ENCODE data around the gene VTI1A.

Gene VTI1A

GRCh38 chr10:112643600-112644264, 196.7 kb downstream of the VTI1A start:
- DNase-seq, result no peak

DNA sequence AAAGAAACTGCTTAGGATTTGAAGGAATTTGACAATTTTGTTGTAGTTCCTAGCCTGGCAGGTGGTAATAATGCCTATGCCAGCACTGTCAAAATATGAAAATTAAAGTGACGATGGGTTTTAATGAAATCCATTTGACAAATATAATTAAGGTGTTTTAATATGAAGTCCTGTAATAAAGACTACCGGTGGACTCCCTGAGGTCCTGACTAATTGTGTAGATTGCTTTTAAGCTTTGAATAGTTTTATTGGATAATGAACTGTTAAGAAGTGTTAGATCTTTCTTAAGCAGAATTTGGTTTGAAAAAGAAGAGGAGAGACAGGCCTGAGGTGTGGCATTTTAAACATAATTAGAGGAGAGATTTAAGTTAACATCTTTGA, 197.2 kb downstream of the VTI1A start:
- DNase-seq, result no peak

DNA sequence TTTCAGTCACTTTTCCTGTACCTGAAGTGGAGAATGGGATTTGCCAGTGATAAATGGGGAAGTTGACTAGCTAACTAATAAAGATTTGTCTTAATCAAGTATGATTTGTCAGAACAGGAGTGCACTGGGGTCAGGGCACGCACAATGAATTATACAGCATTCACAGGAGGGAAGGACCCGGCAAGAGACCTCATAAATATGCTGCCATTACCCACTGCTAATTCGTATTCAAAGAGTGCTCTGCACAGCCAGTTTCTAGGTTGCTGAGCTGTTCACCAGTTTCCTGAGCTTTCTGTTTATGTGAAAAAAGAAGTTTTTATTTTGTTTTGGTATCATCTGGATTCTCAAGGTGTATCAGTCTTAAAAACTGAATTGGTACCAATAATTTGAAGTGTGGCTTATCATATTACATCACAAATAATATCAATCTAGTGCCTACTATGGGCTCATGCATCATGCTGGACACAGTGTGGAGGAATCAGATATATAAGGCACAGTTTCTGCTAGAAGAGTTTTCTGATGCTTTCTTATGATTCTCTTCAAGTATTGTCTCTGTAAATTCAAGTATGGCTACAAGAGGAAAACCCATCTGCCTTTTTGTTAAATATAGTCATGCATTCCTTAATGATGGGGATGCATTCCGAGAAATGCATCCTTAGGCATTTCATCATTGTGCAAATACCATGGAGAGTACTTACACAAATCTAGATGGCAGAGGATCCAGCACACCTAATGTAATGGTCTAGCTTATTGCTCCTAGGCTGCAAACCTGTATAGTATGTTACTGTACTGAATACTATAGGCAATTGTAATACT, 202.2 kb downstream of the VTI1A start:
- DNase-seq, result no peak

- DNase-seq, result no peak
These were observed 202.8 kb downstream of the VTI1A start for GRCh38 chr10:112649822-112650152.

- no peak for DNase-seq
These were observed 203.6 kb downstream of the VTI1A start for GRCh38 chr10:112650588-112651030.

- DNase-seq, result no peak
These were observed 206.2 kb downstream of the VTI1A start for GRCh38 chr10:112653215-112653614.

- no peak for DNase-seq
These were observed 206.8 kb downstream of the VTI1A start for GRCh38 chr10:112653851-112654250.

DNA sequence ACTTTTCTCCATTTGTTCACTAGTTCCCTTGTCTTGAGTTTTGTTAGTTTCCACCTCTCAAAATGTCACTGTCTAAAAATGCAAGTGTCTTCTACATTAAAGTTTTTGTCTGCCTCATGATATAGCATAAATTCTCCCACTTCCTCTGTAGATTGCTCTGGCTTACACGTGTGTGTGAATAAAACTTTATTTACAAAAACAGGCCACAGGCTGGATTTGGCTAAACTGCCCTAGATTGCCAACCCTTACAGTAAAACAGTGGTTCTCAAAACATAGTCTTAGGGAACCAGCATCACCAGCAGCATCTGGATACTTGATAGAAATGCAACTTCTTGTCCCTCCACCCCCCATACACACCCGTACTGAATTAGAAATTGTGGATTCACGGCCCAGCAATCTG, 207.8 kb downstream of the VTI1A start:
- DNase-seq, result no peak

DNA sequence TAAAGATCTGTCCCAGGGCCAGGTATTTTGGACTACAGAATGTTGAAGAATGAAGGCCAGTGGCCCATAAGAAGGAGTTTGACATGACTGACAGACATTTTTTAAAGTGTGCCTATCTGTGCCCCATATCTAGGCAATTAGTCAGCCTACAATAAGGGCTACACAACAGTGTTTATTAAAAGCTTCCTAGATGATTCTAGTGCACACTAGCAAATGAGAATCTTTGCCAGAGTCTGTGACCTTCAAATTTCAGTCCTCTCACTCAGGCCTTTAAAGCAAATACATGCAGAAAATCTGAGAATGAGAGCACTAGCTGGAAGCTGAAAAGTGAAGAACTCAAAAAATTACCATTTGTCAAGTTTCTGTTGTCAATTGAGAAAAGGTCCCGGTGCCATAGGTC, 208.7 kb downstream of the VTI1A start:
- DNase-seq, result no peak

DNA sequence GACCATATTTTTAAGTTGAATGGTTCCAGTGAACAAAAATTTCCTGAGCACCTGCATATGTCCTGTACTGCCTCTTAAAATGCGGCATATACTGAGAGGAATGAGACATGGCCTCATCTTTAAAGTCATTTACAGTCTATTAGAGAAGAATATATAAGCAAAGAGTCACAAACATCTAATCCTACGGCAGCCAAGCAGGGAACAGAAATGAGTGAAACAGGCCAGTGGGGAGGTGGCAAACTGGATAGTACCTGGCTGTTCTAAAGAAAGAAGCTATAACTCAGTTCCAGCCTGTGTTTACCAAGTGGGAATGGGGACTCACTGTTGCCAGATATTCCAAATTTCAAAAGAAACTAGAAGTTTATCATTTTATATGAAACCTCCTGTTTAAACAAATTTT, 211.4 kb downstream of the VTI1A start:
- no peak for DNase-seq

GRCh38 chr10:112658900-112659638, 212.1 kb downstream of the VTI1A start:
- no peak for DNase-seq

DNA sequence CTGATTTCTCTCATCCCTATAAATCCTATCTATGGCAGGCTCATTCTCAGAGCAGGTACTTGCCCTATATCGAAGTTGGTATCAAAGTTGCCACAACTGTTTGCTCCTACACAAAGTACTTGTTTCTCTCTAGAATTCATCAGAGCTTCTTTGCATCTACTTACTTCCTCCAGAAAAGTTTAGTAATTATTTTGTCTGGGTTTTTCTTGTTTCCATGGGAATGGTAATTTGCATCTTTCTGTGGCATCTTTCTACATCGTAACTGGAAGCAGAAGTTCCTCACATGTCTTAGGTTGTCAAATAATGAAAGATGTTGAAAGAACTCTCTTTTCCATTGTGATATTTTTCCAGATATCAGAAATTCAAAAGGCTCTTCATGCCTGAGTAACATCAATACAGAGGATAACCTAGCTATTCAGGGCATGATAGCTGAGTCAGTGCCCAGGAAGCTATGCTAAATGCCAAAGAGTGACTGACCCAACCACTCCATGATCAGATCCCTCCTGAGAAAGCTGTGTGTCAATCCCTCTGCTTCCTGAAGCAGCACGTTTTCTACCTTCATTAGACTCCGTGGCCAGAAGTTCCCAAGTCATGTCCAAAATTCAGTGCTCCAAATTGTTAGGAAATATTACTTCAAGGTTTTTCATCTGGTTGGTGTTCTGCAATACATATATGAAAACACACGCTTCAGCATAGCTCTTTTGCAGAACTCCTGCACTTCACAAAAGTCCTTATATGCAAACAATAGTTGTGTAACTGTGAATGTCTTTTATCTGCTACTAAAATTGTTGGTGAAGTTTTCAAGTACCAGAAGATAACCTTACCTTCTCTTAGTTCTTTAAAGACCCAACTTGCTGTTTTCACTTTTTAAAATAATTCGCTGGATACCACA, 216.5 kb downstream of the VTI1A start:
- no peak for DNase-seq

- no peak for DNase-seq
These were observed 219.1 kb downstream of the VTI1A start for GRCh38 chr10:112666094-112666493.

- DNase-seq, result no peak
These were observed 223.0 kb downstream of the VTI1A start for GRCh38 chr10:112669989-112670388.

GRCh38 chr10:112671743-112672142, 224.7 kb downstream of the VTI1A start:
- no peak for DNase-seq

DNA sequence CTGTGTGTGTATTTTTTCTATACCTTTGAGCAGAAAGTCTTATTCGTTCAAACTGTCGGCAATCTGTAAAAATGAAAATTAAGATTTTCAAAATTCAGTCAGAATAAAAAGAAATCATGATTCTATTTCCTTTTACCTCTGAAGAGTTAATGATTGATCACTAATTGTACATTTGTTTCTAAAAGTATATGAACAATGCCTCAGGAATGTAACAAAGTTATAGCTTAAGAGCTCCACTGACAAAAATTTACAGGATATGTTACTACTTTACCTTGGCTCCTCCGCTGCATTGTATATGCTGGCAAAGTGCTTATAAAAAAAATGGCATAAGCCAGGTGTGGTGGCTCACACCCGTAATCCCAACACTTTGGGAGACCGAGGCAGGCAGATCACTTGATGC, 225.7 kb downstream of the VTI1A start:
- DNase-seq, result no peak

DNA sequence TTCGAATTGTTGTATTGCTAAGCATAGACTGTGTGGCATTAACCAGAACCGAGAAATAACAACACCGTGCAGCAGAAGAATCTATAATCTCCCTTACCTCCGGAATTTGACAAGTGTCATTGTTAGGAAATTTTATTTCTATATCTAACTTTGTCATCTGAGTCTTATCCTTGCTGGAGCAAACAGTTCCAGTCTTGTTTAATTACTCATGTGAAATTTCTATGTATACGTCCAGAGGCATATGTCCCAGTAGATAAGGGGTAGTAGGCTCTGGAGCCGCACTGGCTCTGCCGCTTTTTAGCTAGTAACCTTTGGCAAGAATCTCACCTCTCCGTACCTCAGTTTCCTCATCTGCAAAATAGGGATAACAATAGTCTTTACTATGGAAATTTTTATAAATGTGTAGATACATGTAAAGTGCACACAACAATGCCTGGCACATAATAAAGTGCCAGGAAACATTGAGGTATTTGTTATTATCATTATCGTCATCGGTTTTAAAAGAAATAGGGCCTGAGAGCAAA, 228.6 kb downstream of the VTI1A start:
- DNase-seq, result no peak

DNA sequence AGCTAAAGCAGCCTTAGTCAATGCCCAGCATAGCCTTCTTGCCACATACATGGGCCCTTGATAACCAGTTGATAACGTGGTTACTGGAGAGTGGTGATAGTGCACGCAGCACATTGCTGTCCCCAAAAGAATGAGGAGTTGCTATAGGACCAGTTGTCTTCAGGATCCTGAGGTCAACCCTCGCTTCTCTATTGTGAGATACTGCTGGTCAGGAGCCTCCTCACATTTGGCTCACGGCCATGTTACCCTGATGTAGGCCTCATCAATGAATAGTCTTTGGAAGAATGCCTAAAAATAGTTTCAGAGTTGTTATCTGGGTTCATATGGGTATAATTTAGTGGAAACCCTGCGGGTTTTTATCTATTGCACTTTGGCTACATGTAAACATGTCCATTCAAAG, 230.7 kb downstream of the VTI1A start:
- no peak for DNase-seq

GRCh38 chr10:112678581-112678980, 231.6 kb downstream of the VTI1A start:
- no peak for DNase-seq

DNA sequence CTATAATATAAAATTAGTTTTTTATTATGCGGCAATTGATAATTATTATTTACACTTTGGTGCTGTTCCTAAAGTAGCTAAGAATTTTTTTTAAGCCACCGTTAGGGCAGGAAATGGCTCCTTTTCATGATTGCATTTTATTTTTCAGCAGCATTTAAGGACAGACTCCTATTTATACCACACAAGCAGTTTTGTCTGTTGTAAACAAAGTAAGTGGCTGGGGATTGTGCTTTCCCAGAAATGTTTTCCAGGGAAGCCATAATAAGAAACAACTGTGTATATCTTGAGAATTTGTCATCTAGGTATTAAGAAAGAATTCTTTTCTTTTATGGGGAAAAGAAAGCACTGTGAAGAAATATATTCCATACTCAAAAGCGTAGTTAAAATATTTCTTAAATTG, 232.0 kb downstream of the VTI1A start:
- DNase-seq, result no peak

- no peak for DNase-seq
These were observed 232.4 kb downstream of the VTI1A start for GRCh38 chr10:112679392-112679791.

DNA sequence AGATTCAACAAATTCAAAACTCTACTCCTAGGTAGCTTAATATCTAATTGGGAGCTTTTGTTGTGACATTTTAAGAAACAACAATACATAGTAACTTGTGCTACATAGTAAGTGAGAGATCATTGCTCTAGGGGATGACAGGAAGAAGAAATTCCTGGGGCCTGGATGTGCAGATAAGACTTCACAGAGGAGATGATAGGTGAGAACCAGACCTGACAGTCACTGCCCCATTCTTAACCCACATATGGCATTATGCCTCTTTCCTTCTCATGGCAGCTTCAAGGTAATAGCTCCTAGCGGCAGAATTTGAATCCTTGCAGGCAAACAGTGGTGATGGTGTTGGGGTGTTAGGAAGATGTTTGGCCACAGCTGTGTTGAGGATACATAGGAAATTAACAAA, 233.6 kb downstream of the VTI1A start:
- DNase-seq, result no peak

GRCh38 chr10:112687647-112688046, 240.6 kb downstream of the VTI1A start:
- no peak for DNase-seq
